HG03175 (cell line): ENCODE data around the gene TBC1D16.

ENCODE experiments used
- ATAC-seq: cut with Tn5 transposase; IDR thresholded peaks from one replicate; pipeline ENCODE4 v1.9.1; 2021; ENCODE audit warnings: mild to moderate bottlenecking, moderate library complexity; ENCODE audit not compliant: unreplicated experiment

Gene TBC1D16

DNA sequence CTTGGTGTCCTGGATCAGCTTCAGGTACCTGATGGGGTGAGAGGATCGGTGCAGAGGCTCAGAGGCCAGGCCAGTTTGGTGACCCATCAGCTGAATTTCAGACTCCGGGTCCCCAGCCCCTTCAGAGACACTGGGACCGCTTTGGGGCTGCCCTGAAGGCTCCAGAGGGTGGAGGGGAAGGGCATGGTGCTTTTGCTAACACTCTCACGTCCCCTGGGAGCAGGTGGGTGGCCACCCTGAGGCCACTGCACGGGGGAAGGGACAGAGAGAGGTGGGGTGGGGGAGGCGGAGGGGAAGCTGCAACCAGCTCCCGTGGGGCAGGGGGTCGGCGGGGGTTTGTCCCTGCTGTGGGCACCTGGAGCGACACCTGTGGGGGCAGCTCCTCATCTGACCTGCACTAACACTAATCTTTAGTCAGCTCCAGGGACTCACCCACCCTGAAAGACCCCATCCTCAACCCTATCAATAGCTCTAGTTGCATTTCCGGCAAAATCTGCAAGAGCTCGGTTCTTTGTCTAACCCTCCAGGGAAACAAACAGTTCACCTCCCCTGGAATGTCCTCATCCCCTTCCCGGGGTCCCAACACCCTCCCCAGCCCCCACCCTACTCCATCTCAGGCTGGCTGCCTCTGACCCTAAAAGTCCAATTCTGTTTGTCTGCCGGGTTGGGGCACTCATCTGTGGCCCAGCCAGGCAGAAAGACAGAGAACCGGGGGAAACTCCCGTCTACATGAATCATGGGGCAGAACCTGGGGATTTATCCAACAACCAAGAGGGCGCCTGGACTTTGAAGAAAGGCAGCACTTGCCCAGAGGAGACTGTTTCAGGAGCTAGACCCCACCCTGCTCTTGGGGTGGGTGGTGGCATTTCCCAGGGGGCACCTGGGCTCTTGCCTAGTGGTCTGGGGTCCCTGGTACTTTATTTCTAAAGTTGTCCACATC lies 104.5 kb downstream of the TBC1D16 start:
- no peak for ATAC-seq

DNA sequence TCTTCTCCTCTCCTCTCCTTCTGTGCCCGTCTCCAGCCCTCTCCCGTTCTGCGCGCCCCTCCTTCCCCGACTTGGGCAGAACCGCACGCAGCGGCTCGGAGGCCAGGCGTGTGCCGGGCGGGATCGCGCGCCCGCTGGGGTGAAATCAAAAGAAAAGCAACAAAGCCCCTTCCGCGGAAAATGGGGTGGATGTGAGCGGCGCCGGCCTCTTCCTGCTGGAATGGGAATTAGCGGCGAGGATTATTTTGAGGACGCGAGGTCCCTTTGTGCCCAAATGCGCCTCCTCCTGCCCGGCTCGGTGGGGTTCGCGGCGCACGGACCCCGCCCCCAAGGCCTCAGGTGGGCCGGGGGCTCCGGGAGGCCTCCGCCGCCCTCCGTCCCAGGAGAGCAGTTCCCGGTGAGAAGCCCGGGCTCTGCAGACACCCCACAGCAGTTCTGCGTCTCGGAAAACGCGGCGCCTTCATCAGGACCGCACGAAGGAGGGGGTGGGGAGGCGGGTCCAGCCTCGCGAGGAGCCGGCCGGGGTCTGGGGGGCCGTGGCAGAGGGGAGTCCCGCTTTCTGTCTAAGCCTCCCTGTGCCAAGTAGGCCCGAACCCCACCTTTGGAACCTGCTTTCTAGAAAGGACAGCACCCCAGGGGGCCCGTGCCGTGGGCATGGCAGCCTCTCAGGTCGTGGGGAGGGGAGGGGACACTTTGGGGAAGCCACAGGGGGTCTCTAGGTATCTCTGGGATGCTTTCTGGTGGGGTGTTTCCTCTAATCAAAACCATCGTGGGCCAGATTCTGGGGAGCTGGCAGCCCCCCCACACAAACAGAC lies 105.4 kb downstream of the TBC1D16 start:
- ATAC-seq: no peak

DNA sequence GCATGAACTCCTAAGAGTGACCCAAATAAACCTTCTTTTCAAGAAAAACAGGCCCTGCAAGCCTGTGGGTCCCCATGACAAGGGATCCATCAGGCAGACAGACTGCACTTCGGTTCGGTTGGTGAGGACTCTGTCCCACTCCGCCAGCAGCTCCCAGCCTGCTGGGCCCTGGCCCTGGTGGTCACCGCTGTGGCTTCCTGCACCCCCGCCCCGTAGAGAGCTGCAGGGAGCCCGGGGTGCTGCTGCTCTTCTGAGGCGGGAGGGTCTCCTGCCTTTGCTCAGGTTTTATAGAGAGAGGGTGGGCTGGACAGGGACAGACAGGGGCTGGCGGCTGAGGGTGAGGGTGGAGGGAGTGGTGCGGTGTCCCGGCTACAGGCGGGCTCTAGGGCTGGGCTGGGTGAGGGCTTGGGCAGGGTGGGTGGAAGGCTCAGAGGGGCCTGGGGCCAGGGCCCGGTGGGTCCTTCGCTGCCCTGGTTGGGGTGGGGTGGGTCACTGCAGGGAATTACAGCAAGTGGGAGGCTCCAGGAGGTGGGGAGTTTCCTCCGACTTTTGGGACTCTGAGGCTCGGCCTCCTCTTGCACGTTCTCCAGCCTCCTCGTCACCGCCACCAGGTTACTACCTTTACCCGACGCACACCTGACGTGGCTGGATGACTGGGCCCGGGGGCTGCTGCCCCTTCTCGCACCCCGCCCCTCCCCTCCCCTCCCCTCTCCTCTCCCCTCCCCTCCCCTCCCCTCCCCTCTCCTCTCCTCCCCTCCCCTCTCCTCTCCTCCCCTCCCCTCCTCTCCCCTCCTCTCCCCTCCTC lies 106.2 kb downstream of the TBC1D16 start:
- ATAC-seq: no peak

DNA sequence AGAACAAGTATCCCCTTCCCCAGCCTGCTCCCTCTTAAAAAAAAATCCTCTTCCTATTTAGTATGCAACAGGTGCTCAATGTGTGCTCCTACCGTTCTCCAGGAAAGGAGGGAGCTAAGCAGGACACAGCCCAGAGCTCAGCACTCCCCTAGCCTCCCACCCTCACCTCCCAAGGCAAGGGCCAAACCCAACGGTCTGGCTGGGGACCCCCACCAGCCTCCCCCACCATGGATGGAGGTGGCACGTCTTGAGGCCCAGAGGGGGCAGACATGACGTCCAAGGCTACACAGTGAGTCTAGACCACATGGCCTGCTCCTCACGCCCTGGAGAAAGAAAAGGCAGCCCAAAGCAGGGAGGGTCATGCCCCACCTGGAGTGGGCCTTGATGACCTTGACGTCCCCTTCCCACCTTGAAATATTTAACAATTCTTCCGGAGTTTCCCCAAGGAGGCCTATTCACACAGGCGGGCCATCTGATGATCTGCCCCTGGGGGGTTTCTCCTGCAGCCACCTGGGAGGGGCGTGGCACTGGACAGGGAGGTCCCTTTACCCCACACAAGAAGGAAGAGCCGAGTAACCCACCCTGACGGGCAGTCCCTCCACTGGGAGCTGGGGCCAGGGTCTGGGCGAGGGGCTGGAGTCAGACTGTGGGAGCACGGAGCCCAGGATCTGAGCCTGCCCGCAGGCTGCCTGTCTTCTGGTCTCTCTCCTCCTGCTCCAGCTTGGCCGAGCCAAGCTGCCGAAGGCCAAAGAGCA lies 107.0 kb downstream of the TBC1D16 start:
- no peak for ATAC-seq

DNA sequence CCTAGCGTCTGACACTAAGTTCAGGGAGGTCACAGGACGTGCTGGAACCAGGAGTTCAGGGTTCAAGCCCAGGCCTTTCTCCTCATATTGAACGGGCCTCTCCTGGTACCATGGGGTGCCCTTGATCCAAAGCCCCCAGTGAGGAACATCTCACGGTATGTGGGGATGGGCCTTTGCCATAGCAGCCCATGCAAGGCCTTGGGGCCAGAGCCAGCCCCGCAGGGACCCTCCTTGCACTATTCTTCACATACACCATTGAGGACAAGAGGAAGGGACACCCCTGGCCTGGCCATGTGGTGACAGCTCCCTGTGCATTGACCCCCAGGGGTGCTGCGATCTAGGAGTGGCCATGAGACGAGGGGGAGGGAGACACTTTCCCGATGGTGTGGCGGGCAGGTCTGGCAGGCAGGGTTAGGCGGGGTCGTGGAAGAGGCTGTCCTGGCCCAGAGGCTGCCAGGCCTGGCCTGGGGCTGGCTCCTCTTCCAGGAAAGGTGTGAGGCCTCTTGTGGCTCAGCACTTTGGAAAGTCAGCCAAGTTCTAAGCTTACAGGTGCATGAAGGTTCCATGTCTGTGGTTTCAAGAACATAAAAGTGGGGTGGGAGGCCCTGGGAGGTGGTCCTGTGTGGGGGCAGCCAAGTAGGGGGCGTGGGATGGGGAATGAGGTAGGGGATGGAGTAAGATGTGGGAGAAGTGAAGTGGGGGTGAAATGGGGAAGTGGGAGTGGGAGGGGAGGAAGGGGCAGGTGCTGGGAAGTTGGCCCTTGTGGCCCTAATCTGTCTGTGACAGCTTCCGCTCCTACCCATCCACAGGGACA lies 107.8 kb downstream of the TBC1D16 start:
- ATAC-seq: no peak

DNA sequence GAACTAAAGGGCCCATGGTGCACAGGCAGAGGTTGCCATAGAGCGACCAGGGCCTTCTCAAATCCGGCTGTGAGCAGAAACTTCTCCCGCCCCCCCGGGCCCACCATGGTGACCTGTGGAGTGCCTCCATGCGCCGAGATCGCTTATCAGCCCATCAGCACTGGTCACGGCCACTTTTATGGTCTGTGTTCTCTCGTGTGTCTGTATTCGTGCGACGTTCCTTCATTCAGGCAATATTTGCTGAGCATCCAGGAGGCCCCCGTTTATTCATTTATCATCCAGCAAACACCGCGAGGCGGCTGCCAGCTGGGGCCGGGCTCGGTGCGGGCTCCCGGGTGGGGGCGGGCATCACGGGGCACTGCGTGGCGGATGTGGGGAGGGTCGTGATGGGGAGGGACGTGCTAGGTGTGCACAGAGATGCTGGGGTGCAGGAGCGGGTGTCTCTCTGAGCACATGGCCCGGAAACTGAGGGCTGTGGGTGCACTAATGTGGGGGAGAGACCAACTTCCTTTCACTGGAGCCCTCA lies 108.5 kb downstream of the TBC1D16 start:
- ATAC-seq: no peak

DNA sequence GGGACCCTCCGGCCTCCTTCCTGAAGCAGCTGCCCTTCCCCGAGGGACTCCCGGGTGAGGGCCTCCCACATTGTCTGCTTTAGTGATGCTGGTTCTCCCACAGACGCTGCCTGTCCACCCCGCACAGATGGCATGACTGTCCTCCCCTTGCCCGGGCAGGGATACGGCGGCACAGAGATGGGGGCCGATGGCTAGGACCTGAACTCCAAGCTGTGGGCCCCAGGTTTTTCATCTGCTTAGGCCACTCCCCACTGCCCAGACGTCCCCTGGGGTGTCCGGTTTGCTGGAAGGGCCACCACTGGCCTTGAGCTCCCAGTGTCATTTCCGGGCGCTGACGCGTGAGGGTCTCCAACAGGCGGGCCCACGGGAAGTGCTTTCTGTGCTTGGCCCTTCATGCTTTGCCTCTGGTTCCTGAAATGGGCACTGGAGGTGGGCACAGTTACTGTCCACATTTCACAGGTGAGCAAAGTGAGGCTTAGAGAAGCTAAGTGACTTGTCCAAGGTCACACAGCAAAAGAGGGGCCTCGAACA lies 109.0 kb downstream of the TBC1D16 start:
- ATAC-seq: no peak

DNA sequence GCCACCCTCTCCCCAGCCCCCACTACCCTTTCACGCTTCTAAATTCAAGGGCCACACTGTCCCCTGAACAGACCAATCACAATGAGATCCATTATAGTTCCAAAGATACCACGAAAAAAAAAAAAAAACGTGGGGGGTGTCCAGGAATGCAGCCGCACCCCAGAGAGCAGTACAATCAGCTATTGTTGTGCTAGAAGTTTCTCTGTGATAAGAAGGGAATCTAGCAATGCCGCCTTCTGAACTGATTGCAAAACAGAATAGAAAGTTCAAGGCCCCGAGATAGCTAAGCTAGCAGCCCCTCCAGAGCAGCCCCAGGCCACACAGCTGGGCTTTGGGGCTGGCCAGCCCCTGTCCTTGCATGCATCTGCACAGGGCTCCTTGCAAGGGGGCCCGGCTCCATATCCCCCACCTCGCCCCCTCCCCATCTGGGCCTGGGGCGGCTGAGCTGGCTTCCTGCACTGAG lies 109.5 kb downstream of the TBC1D16 start:
- ATAC-seq: no peak

DNA sequence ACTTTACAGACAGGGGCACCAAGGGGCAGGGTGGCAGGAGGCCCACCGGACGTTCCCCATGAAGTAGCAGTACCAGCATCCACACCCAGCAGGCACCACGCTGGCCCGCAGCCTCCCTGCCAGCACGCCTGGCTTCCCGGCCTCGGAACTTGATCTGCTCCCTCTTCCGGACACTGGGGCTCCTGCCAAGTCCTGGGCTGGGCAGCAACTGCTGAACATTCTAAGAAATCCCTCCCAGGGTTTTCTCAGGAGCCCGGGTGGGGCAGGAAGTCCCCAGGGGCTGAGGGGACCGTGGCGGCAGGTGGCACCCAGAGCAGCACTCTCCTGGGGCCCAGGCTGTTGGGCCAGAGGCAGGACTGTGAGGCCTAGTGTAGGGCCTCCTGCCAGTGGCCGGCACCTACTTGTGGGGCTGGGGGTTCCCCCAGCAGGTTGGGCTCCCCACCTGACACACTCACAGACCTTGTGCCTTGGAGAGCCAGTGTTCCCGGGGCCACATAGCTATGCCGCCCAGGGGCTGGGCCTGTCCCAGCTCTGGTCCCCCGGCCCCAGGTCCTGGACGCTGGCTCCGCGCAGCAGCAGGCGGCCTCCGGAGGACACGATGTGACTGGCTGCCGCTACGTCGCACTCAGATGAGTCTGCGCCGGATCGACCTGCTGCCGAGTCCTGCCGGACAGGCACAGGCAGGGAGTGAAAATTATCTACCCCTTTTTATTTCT lies 110.3 kb downstream of the TBC1D16 start:
- no peak for ATAC-seq

DNA sequence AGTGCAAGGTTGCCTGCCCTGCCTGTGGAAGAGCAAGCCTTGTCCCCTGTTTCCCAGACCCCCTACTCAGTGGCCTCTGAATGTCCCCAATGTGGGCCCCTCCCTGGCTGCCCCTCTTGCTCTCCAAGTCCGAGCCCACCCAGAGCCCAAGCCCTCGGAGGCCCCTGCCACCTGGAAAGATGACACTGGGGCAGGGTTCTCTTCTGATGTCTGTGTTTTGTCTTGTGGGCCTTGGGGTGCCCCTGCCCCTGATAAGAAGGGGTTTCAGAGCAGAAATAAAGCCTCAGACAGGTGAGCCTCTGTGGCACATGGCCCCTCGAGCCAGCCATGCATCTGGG lies 111.1 kb downstream of the TBC1D16 start:
- ATAC-seq: no peak

DNA sequence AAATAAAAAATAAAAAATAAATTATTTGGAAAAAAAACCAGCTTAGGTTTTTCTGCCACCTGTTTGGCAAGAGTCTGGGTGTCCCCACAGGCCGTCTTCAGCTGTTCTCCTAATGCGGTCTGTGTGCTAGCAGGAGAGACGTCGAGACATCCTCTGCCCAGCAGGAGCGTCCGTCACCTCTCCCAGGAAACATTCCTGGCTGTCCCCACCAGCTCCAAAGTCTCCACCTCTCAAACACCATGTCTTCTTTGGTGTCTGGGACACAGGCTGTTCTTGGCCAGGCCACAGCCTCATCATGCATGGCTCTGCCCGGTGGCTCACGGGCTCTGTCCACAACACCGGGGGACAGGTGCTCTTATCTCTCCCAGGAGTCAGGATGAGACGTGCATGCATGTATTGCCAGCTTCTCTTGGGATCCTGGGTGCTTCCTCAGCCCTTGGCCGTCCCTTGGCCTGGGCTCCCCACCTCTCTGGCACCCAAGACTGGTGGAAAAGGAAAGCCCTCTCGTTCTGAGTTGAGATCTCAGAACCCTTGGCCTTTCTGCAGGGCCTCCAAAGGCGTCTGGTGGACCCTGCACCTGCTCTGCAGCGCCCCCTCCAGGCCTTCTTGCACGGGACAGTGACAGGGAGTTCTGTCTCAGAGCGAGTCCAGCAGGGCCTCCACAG lies 111.6 kb downstream of the TBC1D16 start:
- ATAC-seq: no peak

DNA sequence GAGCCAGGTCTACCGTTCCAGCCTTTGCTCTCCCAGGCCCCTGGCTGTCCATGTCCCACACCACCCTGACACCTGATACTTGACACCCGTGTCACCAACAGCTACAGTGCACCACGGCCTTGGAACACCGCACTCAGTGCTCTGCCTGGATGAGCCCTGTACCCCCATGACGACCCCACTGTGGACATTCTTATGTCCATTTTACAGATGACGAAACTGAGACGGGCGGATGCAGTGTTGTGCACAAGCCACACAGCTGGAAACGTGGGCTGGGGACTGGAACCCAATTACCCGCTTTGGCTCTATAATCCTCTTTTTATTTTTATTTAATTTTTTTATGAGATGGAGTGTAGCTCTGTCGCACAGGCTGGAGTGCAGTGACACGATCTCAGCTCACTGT lies 112.9 kb downstream of the TBC1D16 start:
- ATAC-seq: no peak

DNA sequence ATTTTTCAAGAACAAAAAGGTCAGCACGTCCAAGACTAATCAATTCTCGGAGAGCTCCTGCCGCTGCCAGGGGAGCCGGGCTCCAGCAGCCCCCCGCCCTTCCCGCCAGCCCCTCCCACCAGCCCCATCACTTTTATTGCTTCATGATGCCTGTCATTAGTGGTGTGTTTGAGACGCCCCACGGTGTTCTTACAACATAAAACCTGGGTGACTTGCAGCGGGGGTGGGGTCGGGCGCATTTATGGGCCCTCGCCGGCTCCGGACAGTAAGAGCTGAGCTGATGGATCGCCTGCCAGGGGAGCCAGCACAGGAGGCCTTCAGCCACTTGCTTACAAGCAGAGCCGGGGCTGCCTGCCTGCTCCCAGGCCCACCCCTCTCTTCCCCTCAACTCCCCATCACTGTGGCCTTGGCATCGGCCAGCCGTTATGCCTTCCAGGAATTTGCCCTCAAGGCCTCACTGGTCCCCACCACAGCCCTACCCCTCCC lies 113.5 kb downstream of the TBC1D16 start:
- ATAC-seq: no peak

DNA sequence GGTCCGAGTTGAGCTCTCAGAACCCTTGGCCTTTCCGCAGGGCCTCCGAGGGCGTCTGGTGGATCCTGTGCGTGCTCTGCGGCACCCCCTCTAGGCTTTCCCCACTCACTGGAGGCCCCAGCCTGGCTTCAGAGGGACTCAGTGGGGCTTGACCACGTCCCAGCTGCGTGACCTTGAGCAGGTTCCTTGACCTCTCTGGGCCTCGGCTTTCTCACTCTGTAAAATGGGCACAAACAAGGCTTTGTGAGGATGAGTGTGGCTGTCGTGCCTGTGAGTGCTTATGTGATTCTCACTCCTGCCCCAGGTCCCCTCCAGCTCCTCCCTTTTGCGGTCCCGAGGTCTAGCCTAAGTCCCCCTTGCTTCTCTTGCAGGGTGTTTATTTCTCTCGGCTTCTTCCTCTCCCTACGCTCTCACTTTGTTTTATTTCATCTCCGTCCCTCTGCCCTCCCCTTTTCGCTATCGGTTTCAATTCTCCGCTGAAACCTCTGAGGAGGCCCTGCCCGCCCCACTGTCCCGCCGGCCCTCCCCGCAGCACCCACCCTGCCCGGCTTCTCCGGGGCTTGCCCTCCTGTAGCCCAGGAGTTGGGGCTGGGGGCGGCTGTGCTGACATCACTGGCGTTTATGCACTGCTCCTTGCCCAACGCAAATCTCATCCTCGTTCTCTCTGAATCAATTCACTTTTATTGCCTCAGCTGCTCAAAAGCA lies 114.1 kb downstream of the TBC1D16 start:
- no peak for ATAC-seq

DNA sequence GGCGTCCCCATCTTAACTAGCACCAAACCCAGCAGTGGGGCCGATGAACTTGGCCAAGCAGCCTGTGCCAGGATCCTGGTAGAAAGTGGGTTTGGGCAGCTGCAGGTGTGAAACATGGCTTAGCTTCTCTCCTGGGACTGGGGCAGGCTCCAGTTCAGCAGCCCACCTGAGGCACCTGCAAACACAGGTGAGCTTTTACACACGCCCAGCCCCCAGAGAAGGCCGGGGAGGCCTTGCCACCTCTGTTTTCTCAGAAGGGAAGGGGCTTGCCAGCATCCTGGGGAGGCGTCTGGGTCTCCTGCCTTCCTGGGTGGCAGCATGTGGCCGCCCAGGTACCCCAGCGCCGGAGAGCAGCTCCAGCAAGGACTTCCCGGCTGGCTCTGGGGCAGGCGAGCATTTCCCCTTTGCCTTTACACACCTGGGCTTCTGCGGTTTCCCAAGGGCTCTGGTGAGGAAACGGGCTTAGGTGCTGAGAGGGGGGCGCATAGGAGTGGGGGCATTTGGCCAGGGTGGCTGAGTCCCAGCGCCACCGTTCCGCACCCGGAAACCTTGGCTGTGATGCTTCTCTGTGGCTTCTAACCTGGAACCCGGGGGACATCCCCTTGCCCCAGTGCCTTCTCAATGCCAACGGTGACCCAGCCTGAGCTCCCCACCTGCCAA lies 114.8 kb downstream of the TBC1D16 start:
- ATAC-seq: no peak

DNA sequence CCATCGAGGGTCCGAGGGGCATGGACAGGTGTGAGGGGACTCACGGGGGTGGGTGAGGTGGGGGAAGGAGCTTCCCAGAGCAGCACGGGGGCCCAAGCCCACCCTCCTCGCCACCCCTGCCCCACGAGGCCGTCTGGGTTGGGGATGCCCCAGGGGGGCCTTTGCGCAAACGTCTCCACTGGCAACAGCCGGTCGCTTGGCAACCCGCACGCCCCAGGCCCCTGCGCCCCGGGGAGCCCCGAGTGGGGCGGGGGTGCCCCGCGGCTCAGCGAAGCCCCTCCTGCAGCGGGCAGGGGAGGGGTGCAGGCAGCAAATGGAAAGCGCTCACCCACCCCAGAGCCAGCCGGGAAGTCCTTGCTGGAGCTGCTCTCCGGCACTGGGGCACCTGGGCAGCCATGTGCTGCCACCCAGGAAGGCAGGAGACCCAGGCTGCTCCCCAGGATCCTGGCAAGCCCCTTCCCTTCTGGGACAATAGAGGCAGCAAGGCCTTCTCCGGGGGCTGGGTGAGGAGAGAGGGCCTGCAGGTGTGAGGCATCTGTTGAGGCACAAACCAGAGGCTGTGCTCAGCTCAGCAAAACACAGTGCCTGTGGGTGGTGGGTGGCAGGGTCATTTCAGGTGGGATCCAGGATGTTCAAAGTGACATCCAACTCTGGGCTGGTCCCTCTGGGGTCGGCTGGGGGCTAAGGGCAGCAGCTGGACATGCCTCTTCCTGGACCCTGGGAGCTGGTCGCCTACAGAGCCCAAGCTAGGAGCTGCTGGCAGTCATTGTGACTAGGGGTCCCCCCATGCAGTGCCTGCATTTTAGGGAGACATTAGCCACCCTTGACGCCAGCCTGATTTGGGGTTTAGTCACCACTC lies 115.6 kb downstream of the TBC1D16 start:
- no peak for ATAC-seq
